Stimulated activated CD8-positive, alpha-beta memory T cell treated with anti-CD3 and anti-CD28 coated beads, Interleukin-2, amount 100 ng/mL, for 48 hours (primary cell): ENCODE results near the gene FNDC1.

ENCODE experiments used
- DNase-seq, 2 donors: peaks; one replicate each; pipeline ENCODE4 v3.0.0-alpha.2; 2020; ENCODE audit warnings: low read depth in 2 of 2

The FNDC1 gene

GRCh38 chr6:159161839-159162238 is 7.4 kb upstream of the FNDC1 start:
- DNase-seq: no peak

GRCh38 chr6:159163901-159164370 is 5.3 kb upstream of the FNDC1 start:
- DNase-seq: no peak

GRCh38 chr6:159168536-159169192 is 536 bp upstream of the FNDC1 start:
- DNase-seq: peak in 1 of 2 donors; percentile 2

GRCh38 chr6:159169557-159170332 is 545 bp downstream of the FNDC1 start:
- DNase-seq: peak; percentile 4

- DNase-seq: no peak
These were observed 1.1 kb downstream of the FNDC1 start for GRCh38 chr6:159170333-159170672.

GRCh38 chr6:159170999-159171712 is 2.0 kb downstream of the FNDC1 start:
- no peak for DNase-seq

GRCh38 chr6:159172091-159172491 is 2.9 kb downstream of the FNDC1 start:
- DNase-seq: no peak

GRCh38 chr6:159174263-159174969 is 5.2 kb downstream of the FNDC1 start:
- peak; percentile 57 to 61 for DNase-seq

- no peak for DNase-seq
These were observed 7.7 kb downstream of the FNDC1 start for GRCh38 chr6:159176913-159177312.

GRCh38 chr6:159178847-159179246 is 9.6 kb downstream of the FNDC1 start:
- DNase-seq: no peak

GRCh38 chr6:159180001-159180400 is 10.8 kb downstream of the FNDC1 start:
- no peak for DNase-seq

GRCh38 chr6:159181914-159182313 is 12.7 kb downstream of the FNDC1 start:
- DNase-seq: no peak

- no peak for DNase-seq
These were observed 15.4 kb downstream of the FNDC1 start for GRCh38 chr6:159184559-159184958.

- DNase-seq: no peak
These were observed 21.3 kb downstream of the FNDC1 start for GRCh38 chr6:159190460-159190859.

GRCh38 chr6:159193923-159194322 is 24.7 kb downstream of the FNDC1 start:
- no peak for DNase-seq

GRCh38 chr6:159194421-159194820 is 25.2 kb downstream of the FNDC1 start:
- no peak for DNase-seq

- DNase-seq: no peak
These were observed 27.3 kb downstream of the FNDC1 start for GRCh38 chr6:159196430-159196975.

- DNase-seq: no peak
These were observed 28.1 kb downstream of the FNDC1 start for GRCh38 chr6:159197251-159197650.

GRCh38 chr6:159201336-159201735 is 32.1 kb downstream of the FNDC1 start:
- DNase-seq: no peak

- DNase-seq: no peak
These were observed 34.3 kb downstream of the FNDC1 start for GRCh38 chr6:159203304-159204005.

GRCh38 chr6:159204605-159205004 is 35.4 kb downstream of the FNDC1 start:
- DNase-seq: no peak
